Measurements from ENCODE around the gene ZNF408.

- TF ChIP-seq CTCF (IDR thresholded peaks at IDR 0.05; ENCODE audit: insufficient read depth, low read length, poor library complexity, severe bottlenecking): no peak
- TF ChIP-seq EZH2phosphoT487 (conservative IDR thresholded peaks at IDR 0.05; ENCODE audit: low read length): no peak
Observed at GRCh38 chr11:46712874-46713576, 12.2 kb downstream of the ZNF408 start.

All from SU-DHL-6 (cell line).